Spleen (tissue), 11 donors: Measurements from ENCODE around the gene CYP39A1. TPM values are rescaled to one million over a fixed set of nuclear protein-coding genes. Genes with fewer than 3 reads are reported as not detected.

Experiments used
- DNase-seq: peaks from one replicate; pipeline ENCODE4 v3.0.0-alpha.2; 2020
- H3K27ac ChIP-seq, 8 donors: fragments of 200-600 bp; sonication (generic) in 7 of 8; 1 replicate in 4 of 8; 2 replicates in 4 of 8; pipeline versions ENCODE4 v1.5.0 to v1.8.0; 2016 to 2021; ENCODE audit warnings: inconsistent platforms in 4 of 8, mild to moderate bottlenecking in 4 of 8, moderate library complexity in 1 of 8
- H3K27me3 ChIP-seq, 7 donors: fragments of 200-600 bp; sonication (generic) in 6 of 7; replicated peaks in 1 of 7; 1 replicate in 4 of 7; 2 replicates in 3 of 7; pipeline versions ENCODE4 v1.5.0 to v1.8.0; 2016 to 2021; ENCODE audit warnings: inconsistent platforms in 3 of 7, mild to moderate bottlenecking in 1 of 7
- H3K36me3 ChIP-seq, 6 donors: fragments of 200-600 bp; sonication (generic) in 5 of 6; 1 replicate in 4 of 6; 2 replicates in 2 of 6; pipeline versions ENCODE4 v1.5.0 to v1.8.0; 2016 to 2021; ENCODE audit warnings: inconsistent platforms in 2 of 6
- H3K4me1 ChIP-seq, 6 donors: fragments of 200-600 bp; sonication (generic) in 5 of 6; 1 replicate in 3 of 6; 2 replicates in 3 of 6; pipeline versions ENCODE4 v1.5.0 to v1.8.0; 2016 to 2021; ENCODE audit warnings: inconsistent platforms in 3 of 6
- H3K4me3 ChIP-seq, 8 donors: fragments of 200-600 bp; sonication (generic) in 7 of 8; 1 replicate in 4 of 8; 2 replicates in 4 of 8; pipeline versions ENCODE4 v1.5.0 to v1.8.0; 2016 to 2021; ENCODE audit warnings: inconsistent platforms in 4 of 8, mild to moderate bottlenecking in 4 of 8, moderate library complexity in 2 of 8
- H3K9me3 ChIP-seq, 8 donors: fragments of 200-600 bp; sonication (generic) in 7 of 8; 1 replicate in 4 of 8; 2 replicates in 4 of 8; pipeline versions ENCODE4 v1.5.0 to v1.8.0; 2016 to 2021; ENCODE audit warnings: inconsistent platforms in 4 of 8
- POLR2A ChIP-seq, 3 donors: fragments of 450-650 bp; IDR thresholded peaks; one replicate each; pipeline ENCODE4 v1.5.1; 2017; ENCODE audit warnings: antibody characterized with exemption in 3 of 3, mild to moderate bottlenecking in 1 of 3
- POLR2AphosphoS5 ChIP-seq, 3 donors: sonication (generic); formaldehyde crosslinking; IDR thresholded peaks; one replicate each; pipeline ENCODE4 v1.5.1; 2017; ENCODE audit warnings: antibody characterized with exemption in 3 of 3
- WGBS, 5 donors: extraction: QIAGEN DNeasy Blood & Tissue Kit in 3 of 5; methylation state at CpG; one replicate each; pipeline versions ENCODE4 v1.1.5 to v1.1.7; 2013 to 2018; 5-methylcytosine and 5-hydroxymethylcytosine counted together
- intact Hi-C: fragments of 100-400 bp; cut with DNase I; formaldehyde crosslinking; loops from one replicate; pipeline ENCODE4 v1.15.0; 2023; ENCODE audit warnings: low total_unique reads
- polyA plus RNA-seq, 3 donors: library from polyadenylated mRNA; stranded (reverse); fragments of 200-250 nt; gene quantifications; one replicate each; pipeline ENCODE4 v1.2.1, GENCODE V29; 2013
- total RNA-seq, 7 donors: library from RNA; depleted of rRNA in 3 of 7; stranded (reverse); fragments of >200 nt in 3 of 7; fragmentation: NEBNext Ultra II Directional in 4 of 7; extraction: Animal tissue kit (Norgen Biotek cat#: 25700) in 4 of 7; gene quantifications; one replicate each; pipeline versions ENCODE4 v1.1.0 to v1.2.1, GENCODE V29; 2016 to 2021
- TF ChIP-seq, protein P1 (sequence below), 11 experiments: fragments of 200-600 bp in 7 of 11; fragments of 450-650 bp in 4 of 11; sonication (generic) in 4 of 11; IDR thresholded peaks in 8 of 11; conservative IDR thresholded peaks in 3 of 11; 1 replicate in 7 of 11; 2 replicates in 4 of 11; pipeline versions ENCODE4 v1.4.0 to v1.8.0; 2016 to 2021; ENCODE audit warnings: antibody characterized with exemption in 11 of 11, inconsistent platforms in 4 of 11, mild to moderate bottlenecking in 1 of 11
- donor health status: healthy with polysubstance abuse.
- donor health status: DM: no; HTN: no; CAD: no; lungs with moderate emphysema.
- donor health status: DM: no; HTN: no; CAD: no.
- donor health status: Bipolar disorder and iron deficiency.
- donor health status: healthy.
- donor health status: DM: no; HTN: no; CAD: no.
- donor health status: DM: yes; HTN: yes; CAD: no.

CYP39A1 gene
- total and polyA plus RNA-seq, 10 donors = 0.39 to 2.8 (median 0.91) TPM

DNA sequence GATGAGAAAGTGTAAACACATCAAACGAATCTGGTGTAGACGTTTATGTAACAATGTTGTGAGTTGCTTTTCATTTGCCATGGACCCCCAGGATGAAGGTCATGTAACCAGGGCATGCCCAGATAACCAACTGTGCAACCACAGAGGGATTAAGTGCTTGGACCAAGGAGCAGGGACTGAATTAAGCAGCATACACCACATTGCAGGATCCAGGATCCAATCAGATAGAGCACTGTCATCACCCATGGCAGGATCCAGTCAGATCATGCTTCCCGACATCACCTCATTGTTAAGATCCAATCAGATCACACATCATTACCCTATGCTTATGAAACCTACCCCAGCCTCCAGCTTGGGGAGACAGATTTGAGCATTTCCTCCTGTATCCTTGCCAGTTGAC, 87.1 kb downstream of the CYP39A1 start:
- intact Hi-C loops = no loop called here
- Histone ChIP-seq H3K9me3 (peaks cover 0 to 6% (median 0%) of the 10 kb centered on the region in 8 donors), H3K27me3 (no peaks in the 10 kb centered on the region), H3K4me1 (no peaks in the 10 kb centered on the region), H3K27ac (no peak overlapping the region), H3K36me3 (no peaks in the 10 kb centered on the region), H3K4me3 (no peak overlapping the region)
- DNase-seq = no peak
- TF ChIP-seq POLR2A (IDR thresholded peaks at IDR 0.05) = no peak
- TF ChIP-seq, protein P1, sequence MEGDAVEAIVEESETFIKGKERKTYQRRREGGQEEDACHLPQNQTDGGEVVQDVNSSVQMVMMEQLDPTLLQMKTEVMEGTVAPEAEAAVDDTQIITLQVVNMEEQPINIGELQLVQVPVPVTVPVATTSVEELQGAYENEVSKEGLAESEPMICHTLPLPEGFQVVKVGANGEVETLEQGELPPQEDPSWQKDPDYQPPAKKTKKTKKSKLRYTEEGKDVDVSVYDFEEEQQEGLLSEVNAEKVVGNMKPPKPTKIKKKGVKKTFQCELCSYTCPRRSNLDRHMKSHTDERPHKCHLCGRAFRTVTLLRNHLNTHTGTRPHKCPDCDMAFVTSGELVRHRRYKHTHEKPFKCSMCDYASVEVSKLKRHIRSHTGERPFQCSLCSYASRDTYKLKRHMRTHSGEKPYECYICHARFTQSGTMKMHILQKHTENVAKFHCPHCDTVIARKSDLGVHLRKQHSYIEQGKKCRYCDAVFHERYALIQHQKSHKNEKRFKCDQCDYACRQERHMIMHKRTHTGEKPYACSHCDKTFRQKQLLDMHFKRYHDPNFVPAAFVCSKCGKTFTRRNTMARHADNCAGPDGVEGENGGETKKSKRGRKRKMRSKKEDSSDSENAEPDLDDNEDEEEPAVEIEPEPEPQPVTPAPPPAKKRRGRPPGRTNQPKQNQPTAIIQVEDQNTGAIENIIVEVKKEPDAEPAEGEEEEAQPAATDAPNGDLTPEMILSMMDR (IDR thresholded peaks at IDR 0.05 in 8 of 11, conservative IDR thresholded peaks at IDR 0.05 in 3 of 11) = no peak
- no peak for TF ChIP-seq POLR2AphosphoS5 (IDR thresholded peaks at IDR 0.05)
- WGBS, 5 donors = 82 to 96% (median 90%) methylated on average over 3 of the region's 3 CpGs

DNA sequence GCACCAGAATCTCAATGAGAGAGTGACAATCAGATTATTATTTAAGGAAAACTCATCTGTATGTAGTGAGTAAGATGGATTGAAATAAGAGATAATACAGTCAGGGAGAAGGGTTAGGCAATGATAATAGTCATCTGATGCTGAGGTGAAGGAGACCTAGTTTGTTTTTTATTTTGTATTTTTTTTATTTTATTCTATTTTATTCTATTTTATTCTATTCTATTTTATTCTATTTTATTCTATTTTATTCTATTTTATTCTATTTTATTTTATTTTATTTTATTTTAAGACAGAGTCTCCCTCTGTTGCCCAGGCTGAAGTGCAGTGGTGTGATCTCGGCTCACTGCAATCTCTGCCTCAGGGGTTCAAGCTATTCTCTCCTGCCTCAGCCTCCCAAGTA, 88.7 kb downstream of the CYP39A1 start:
- DNase-seq = no peak
- TF ChIP-seq POLR2AphosphoS5 (IDR thresholded peaks at IDR 0.05) (no peak), POLR2A (IDR thresholded peaks at IDR 0.05) (no peak)
- TF ChIP-seq, protein P1 (IDR thresholded peaks at IDR 0.05 in 8 of 11, conservative IDR thresholded peaks at IDR 0.05 in 3 of 11) = no peak
- WGBS, 5 donors = 91 to 100% (median 93%) methylated on average over 1 of the region's 1 CpG

DNA sequence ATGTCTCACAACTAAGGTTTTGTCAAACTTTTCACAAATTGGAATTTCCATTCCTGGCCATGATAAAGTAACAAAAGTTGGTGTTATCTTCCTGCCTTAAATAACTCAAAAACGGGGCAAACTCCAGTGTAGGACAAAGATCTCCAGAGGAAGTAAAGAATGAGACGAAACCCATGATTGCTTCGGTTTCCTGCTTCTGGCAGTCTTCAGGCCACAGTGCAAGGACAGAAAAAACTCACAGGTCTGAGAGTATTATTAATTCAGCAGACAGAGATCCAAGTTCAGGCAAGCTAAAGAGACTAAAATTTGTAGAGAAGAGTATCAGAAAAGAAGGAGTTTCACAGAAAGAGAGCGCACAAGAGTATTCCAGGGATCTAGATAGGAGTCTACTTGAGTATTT, 96.6 kb downstream of the CYP39A1 start:
- DNase-seq = no peak
- Histone ChIP-seq H3K27me3 (no peaks in the 10 kb centered on the region), H3K27ac (peak overlapping the region in 1 of 8 donors; percentile 19), H3K4me3 (no peak overlapping the region), H3K4me1 (peaks cover 0 to 15% (median 4%) of the 10 kb centered on the region in 6 donors), H3K9me3 (peaks cover 0 to 4% (median 0%) of the 10 kb centered on the region in 8 donors), H3K36me3 (no peaks in the 10 kb centered on the region)
- intact Hi-C loops = no loop called here
- TF ChIP-seq POLR2AphosphoS5 (IDR thresholded peaks at IDR 0.05) = no peak
- TF ChIP-seq POLR2A (IDR thresholded peaks at IDR 0.05) = no peak
- TF ChIP-seq, protein P1 (IDR thresholded peaks at IDR 0.05 in 8 of 11, conservative IDR thresholded peaks at IDR 0.05 in 3 of 11) = no peak
- WGBS, 5 donors = 30 to 39% (median 36%) methylated on average over 4 of the region's 4 CpGs

More for the DNA sequence above, 88.7 kb downstream of the CYP39A1 start:
- no peaks in the 10 kb centered on the region for H3K4me1 ChIP-seq
- no peaks in the 10 kb centered on the region for H3K36me3 ChIP-seq
- peaks cover 0 to 6% (median 0%) of the 10 kb centered on the region in 8 donors for H3K9me3 ChIP-seq
- intact Hi-C loops = no loop called here
- no peaks in the 10 kb centered on the region for H3K27me3 ChIP-seq
- H3K27ac ChIP-seq = no peak overlapping the region
- no peak overlapping the region for H3K4me3 ChIP-seq

DNA sequence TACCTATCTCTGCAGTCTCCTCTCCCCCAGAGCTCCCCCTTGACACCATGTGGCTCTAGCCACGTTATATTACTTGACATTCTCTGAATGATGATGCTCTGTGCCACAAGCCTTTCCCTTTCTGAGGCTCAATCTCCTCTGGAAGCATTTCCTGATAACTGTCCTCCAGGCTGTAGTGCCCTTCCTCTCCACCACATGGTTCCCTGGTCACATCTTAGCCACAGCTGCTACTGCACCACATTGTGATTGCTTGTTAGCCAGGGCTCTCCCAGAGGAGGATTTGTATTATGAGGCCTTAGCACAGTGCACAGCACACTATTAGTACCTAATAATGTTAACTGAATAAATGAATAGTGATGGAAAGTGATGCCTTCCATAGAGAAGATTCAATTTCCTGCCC, 97.5 kb downstream of the CYP39A1 start:
- H3K27ac ChIP-seq = no peak overlapping the region
- intact Hi-C loops = no loop called here
- H3K4me1 ChIP-seq = peaks cover 0 to 15% (median 4%) of the 10 kb centered on the region in 6 donors
- H3K4me3 ChIP-seq = no peak overlapping the region
- no peaks in the 10 kb centered on the region for H3K27me3 ChIP-seq
- DNase-seq = no peak
- H3K9me3 ChIP-seq = peaks cover 0 to 4% (median 0%) of the 10 kb centered on the region in 8 donors
- TF ChIP-seq POLR2A (IDR thresholded peaks at IDR 0.05) = no peak
- TF ChIP-seq POLR2AphosphoS5 (IDR thresholded peaks at IDR 0.05) = no peak
- TF ChIP-seq, protein P1 (IDR thresholded peaks at IDR 0.05 in 8 of 11, conservative IDR thresholded peaks at IDR 0.05 in 3 of 11) = no peak
- 43 to 64% (median 60%) methylated on average over 1 of the region's 1 CpG for WGBS, 5 donors
- no peaks in the 10 kb centered on the region for H3K36me3 ChIP-seq
